Measurements from ENCODE around the gene CYSRT1.

CYSRT1 gene

GRCh38 chr9:137262909-137263285 lies 37.9 kb downstream of the CYSRT1 start:
- peaks cover 30% of the 10 kb centered on the region for H3K4me1 Mint-ChIP-seq (ENCODE audit: low read depth)
- H3K4me3 Mint-ChIP-seq = no peak overlapping the region
- intact Hi-C loops (cut with micrococcal nuclease) = no loop called here
- no peaks in the 10 kb centered on the region for H3K27me3 Mint-ChIP-seq
- no peaks in the 10 kb centered on the region for H3K9me3 Mint-ChIP-seq
- no peak overlapping the region for H3K27ac Mint-ChIP-seq
- peaks cover 91% of the 10 kb centered on the region for H3K36me3 Mint-ChIP-seq (ENCODE audit: low read depth)

- Mint-ChIP-seq H3K27ac (no peak overlapping the region), H3K4me1 (ENCODE audit: low read depth) (peaks cover 35% of the 10 kb centered on the region), H3K9me3 (no peaks in the 10 kb centered on the region), H3K36me3 (ENCODE audit: low read depth) (peaks cover 89% of the 10 kb centered on the region), H3K4me3 (no peak overlapping the region), H3K27me3 (no peaks in the 10 kb centered on the region)
- intact Hi-C loops (cut with micrococcal nuclease) = no loop called here
These were observed 38.5 kb downstream of the CYSRT1 start for GRCh38 chr9:137263506-137263905.

- no peaks in the 10 kb centered on the region for H3K9me3 Mint-ChIP-seq
- intact Hi-C loops (cut with micrococcal nuclease) = no loop called here
- H3K27ac Mint-ChIP-seq = no peak overlapping the region
- no peak overlapping the region for H3K4me3 Mint-ChIP-seq
- H3K4me1 Mint-ChIP-seq (ENCODE audit: low read depth) = peaks cover 35% of the 10 kb centered on the region
- H3K27me3 Mint-ChIP-seq = no peaks in the 10 kb centered on the region
- peaks cover 89% of the 10 kb centered on the region for H3K36me3 Mint-ChIP-seq (ENCODE audit: low read depth)
These were observed 39.1 kb downstream of the CYSRT1 start for GRCh38 chr9:137264067-137264466.

- Mint-ChIP-seq H3K9me3 (no peaks in the 10 kb centered on the region), H3K4me1 (ENCODE audit: low read depth) (peaks cover 32% of the 10 kb centered on the region), H3K4me3 (no peak overlapping the region), H3K27ac (no peak overlapping the region), H3K36me3 (ENCODE audit: low read depth) (peaks cover 94% of the 10 kb centered on the region), H3K27me3 (no peaks in the 10 kb centered on the region)
- intact Hi-C loops (cut with micrococcal nuclease) = no loop called here
These were observed 40.7 kb downstream of the CYSRT1 start for GRCh38 chr9:137265496-137266161.

GRCh38 chr9:137266162-137266527 lies 41.2 kb downstream of the CYSRT1 start:
- Mint-ChIP-seq H3K4me1 (ENCODE audit: low read depth) (peaks cover 33% of the 10 kb centered on the region), H3K27ac (no peak overlapping the region), H3K9me3 (no peaks in the 10 kb centered on the region), H3K4me3 (no peak overlapping the region), H3K36me3 (ENCODE audit: low read depth) (peaks cover 95% of the 10 kb centered on the region), H3K27me3 (no peaks in the 10 kb centered on the region)
- intact Hi-C loops (cut with micrococcal nuclease) = no loop called here

GRCh38 chr9:137266585-137267453 lies 41.8 kb downstream of the CYSRT1 start:
- intact Hi-C loops (cut with micrococcal nuclease) = no loop called here
- H3K9me3 Mint-ChIP-seq = no peaks in the 10 kb centered on the region
- H3K36me3 Mint-ChIP-seq (ENCODE audit: low read depth) = peaks cover 95% of the 10 kb centered on the region
- H3K27me3 Mint-ChIP-seq = no peaks in the 10 kb centered on the region
- H3K27ac Mint-ChIP-seq = no peak overlapping the region
- peaks cover 32% of the 10 kb centered on the region for H3K4me1 Mint-ChIP-seq (ENCODE audit: low read depth)
- no peak overlapping the region for H3K4me3 Mint-ChIP-seq

GRCh38 chr9:137267933-137268355 lies 43.0 kb downstream of the CYSRT1 start:
- intact Hi-C loops (cut with micrococcal nuclease) = no loop called here
- Mint-ChIP-seq H3K4me1 (ENCODE audit: low read depth) (peaks cover 30% of the 10 kb centered on the region), H3K27me3 (no peaks in the 10 kb centered on the region), H3K27ac (peak overlapping the region; percentile 31), H3K36me3 (ENCODE audit: low read depth) (peaks cover 97% of the 10 kb centered on the region), H3K9me3 (no peaks in the 10 kb centered on the region), H3K4me3 (no peak overlapping the region)

- Mint-ChIP-seq H3K36me3 (ENCODE audit: low read depth) (peaks cover 97% of the 10 kb centered on the region), H3K4me3 (peak overlapping the region; percentile 7), H3K27ac (peak overlapping the region; percentile 31), H3K27me3 (no peaks in the 10 kb centered on the region), H3K4me1 (ENCODE audit: low read depth) (peaks cover 35% of the 10 kb centered on the region), H3K9me3 (no peaks in the 10 kb centered on the region)
- intact Hi-C loops (cut with micrococcal nuclease) = no loop called here
These were observed 43.7 kb downstream of the CYSRT1 start for GRCh38 chr9:137268538-137269201.

GRCh38 chr9:137269231-137269772 lies 44.3 kb downstream of the CYSRT1 start:
- no peaks in the 10 kb centered on the region for H3K9me3 Mint-ChIP-seq
- H3K27me3 Mint-ChIP-seq = no peaks in the 10 kb centered on the region
- intact Hi-C loops (cut with micrococcal nuclease) = no loop called here
- no peak overlapping the region for H3K27ac Mint-ChIP-seq
- peaks cover 97% of the 10 kb centered on the region for H3K36me3 Mint-ChIP-seq (ENCODE audit: low read depth)
- H3K4me1 Mint-ChIP-seq (ENCODE audit: low read depth) = peaks cover 41% of the 10 kb centered on the region
- no peak overlapping the region for H3K4me3 Mint-ChIP-seq

- H3K27ac Mint-ChIP-seq = no peak overlapping the region
- no peaks in the 10 kb centered on the region for H3K9me3 Mint-ChIP-seq
- no peak overlapping the region for H3K4me3 Mint-ChIP-seq
- H3K4me1 Mint-ChIP-seq (ENCODE audit: low read depth) = peaks cover 60% of the 10 kb centered on the region
- no peaks in the 10 kb centered on the region for H3K27me3 Mint-ChIP-seq
- intact Hi-C loops (cut with micrococcal nuclease) = no loop called here
- peaks cover 86% of the 10 kb centered on the region for H3K36me3 Mint-ChIP-seq (ENCODE audit: low read depth)
These were observed 46.1 kb downstream of the CYSRT1 start for GRCh38 chr9:137270929-137271695.

GRCh38 chr9:137271696-137272076 lies 46.7 kb downstream of the CYSRT1 start:
- Mint-ChIP-seq H3K27ac (no peak overlapping the region), H3K9me3 (no peaks in the 10 kb centered on the region), H3K27me3 (no peaks in the 10 kb centered on the region), H3K4me3 (no peak overlapping the region), H3K4me1 (ENCODE audit: low read depth) (peaks cover 59% of the 10 kb centered on the region), H3K36me3 (ENCODE audit: low read depth) (peaks cover 80% of the 10 kb centered on the region)
- intact Hi-C loops (cut with micrococcal nuclease) = no loop called here

- H3K9me3 Mint-ChIP-seq = no peaks in the 10 kb centered on the region
- H3K4me1 Mint-ChIP-seq (ENCODE audit: low read depth) = peaks cover 58% of the 10 kb centered on the region
- H3K27ac Mint-ChIP-seq = no peak overlapping the region
- peaks cover 72% of the 10 kb centered on the region for H3K36me3 Mint-ChIP-seq (ENCODE audit: low read depth)
- intact Hi-C loops (cut with micrococcal nuclease) = no loop called here
- no peak overlapping the region for H3K4me3 Mint-ChIP-seq
- H3K27me3 Mint-ChIP-seq = no peaks in the 10 kb centered on the region
These were observed 47.5 kb downstream of the CYSRT1 start for GRCh38 chr9:137272241-137273094.

- peaks cover 72% of the 10 kb centered on the region for H3K36me3 Mint-ChIP-seq (ENCODE audit: low read depth)
- no peak overlapping the region for H3K27ac Mint-ChIP-seq
- intact Hi-C loops (cut with micrococcal nuclease) = no loop called here
- H3K9me3 Mint-ChIP-seq = no peaks in the 10 kb centered on the region
- H3K4me1 Mint-ChIP-seq (ENCODE audit: low read depth) = peaks cover 52% of the 10 kb centered on the region
- H3K27me3 Mint-ChIP-seq = no peaks in the 10 kb centered on the region
- no peak overlapping the region for H3K4me3 Mint-ChIP-seq
These were observed 48.1 kb downstream of the CYSRT1 start for GRCh38 chr9:137273095-137273490.

All from dendritic cell treated with granulocyte-macrophage colony-stimulating factor and Interleukin-4, amounts not matched to agents 40 ng/mL and 50 ng/mL, for 4 days (primary cell).